HepG2 (cell line): ENCODE results near the gene UBE2I. TPM values are rescaled to one million over a fixed set of nuclear protein-coding genes. Genes with fewer than 3 reads are reported as not detected.

Experiments used
- CEBPZ ChIP-seq: IDR thresholded peaks from 2 replicates; pipeline ENCODE4 v1.6.1; 2012; ENCODE audit warnings: low read length, improper control_type of control experiment
- CREBL2 ChIP-seq: sonication (generic); formaldehyde crosslinking; IDR thresholded peaks from 2 replicates; pipeline ENCODE4 v1.8.1; 2023; ENCODE audit warnings: missing genetic modification reagents, mild to moderate bottlenecking, borderline replicate concordance
- FOXO4 ChIP-seq: sonication (generic); formaldehyde crosslinking; conservative IDR thresholded peaks from 2 replicates; pipeline ENCODE4 v1.8.1; 2023; ENCODE audit warnings: missing genetic modification reagents
- HNRNPLL ChIP-seq: fragments of 200-400 bp; formaldehyde crosslinking; IDR thresholded peaks from 2 replicates; pipeline ENCODE4 v1.6.1; 2017; ENCODE audit warnings: mild to moderate bottlenecking, low read depth, low read length; ENCODE audit not compliant: poor library complexity, severe bottlenecking
- ZC3H13 ChIP-seq: sonication (generic); formaldehyde crosslinking; IDR thresholded peaks from 2 replicates; pipeline ENCODE4 v1.8.1; 2023; ENCODE audit warnings: mild to moderate bottlenecking, missing genetic modification reagents, moderate library complexity
- ZNF609 ChIP-seq: sonication (generic); formaldehyde crosslinking; IDR thresholded peaks from 2 replicates; pipeline ENCODE4 v1.4.0; 2020; ENCODE audit warnings: mild to moderate bottlenecking, missing genetic modification reagents, borderline replicate concordance
- polyA plus RNA-seq, 8 experiments: library from polyadenylated mRNA; depleted of rRNA in 3 of 8; stranded (reverse) in 7 of 8; unstranded in 1 of 8; fragments of >200 nt; fragmentation: Illumina TruSeq in 4 of 8; extraction: Trizol in 4 of 8; gene quantifications; 2 replicates each; pipeline versions ENCODE4 v1.2.1 to v1.2.3, GENCODE V29; 2011 to 2016; ENCODE audit warnings: low read depth in 4 of 8, missing spikeins in 1 of 8, mixed read lengths in 1 of 8; ENCODE audit not compliant: insufficient read depth in 1 of 8
- total RNA-seq, 5 experiments: library from RNA; depleted of rRNA; stranded (reverse); fragments of >200 nt; fragmentation: Illumina TruSeq; extraction: Trizol; gene quantifications; 2 replicates each; pipeline ENCODE4 v1.2.3, GENCODE V29; 2016; ENCODE audit warnings: low read depth in 1 of 5
- TF ChIP-seq, protein P1 (sequence below): sonication (generic); formaldehyde crosslinking; IDR thresholded peaks from 2 replicates; pipeline ENCODE4 v1.4.0; 2020; ENCODE audit warnings: missing genetic modification reagents, borderline replicate concordance
- TF ChIP-seq, protein P2 (sequence below): sonication (generic); formaldehyde crosslinking; conservative IDR thresholded peaks from 2 replicates; pipeline ENCODE4 v1.8.0; 2022; ENCODE audit warnings: mild to moderate bottlenecking, moderate library complexity, missing genetic modification reagents
- TF ChIP-seq, protein P3 (sequence below): sonication (generic); formaldehyde crosslinking; IDR thresholded peaks from 2 replicates; pipeline ENCODE4 v1.9.0; 2021; ENCODE audit warnings: missing genetic modification reagents, borderline replicate concordance

UBE2I gene
- total and polyA plus RNA-seq, 2 of the 13 experiments (the other 11 are each of a cell fraction or from before 2014, with no cell fraction given): 75.8 to 98.9 TPM

DNA sequence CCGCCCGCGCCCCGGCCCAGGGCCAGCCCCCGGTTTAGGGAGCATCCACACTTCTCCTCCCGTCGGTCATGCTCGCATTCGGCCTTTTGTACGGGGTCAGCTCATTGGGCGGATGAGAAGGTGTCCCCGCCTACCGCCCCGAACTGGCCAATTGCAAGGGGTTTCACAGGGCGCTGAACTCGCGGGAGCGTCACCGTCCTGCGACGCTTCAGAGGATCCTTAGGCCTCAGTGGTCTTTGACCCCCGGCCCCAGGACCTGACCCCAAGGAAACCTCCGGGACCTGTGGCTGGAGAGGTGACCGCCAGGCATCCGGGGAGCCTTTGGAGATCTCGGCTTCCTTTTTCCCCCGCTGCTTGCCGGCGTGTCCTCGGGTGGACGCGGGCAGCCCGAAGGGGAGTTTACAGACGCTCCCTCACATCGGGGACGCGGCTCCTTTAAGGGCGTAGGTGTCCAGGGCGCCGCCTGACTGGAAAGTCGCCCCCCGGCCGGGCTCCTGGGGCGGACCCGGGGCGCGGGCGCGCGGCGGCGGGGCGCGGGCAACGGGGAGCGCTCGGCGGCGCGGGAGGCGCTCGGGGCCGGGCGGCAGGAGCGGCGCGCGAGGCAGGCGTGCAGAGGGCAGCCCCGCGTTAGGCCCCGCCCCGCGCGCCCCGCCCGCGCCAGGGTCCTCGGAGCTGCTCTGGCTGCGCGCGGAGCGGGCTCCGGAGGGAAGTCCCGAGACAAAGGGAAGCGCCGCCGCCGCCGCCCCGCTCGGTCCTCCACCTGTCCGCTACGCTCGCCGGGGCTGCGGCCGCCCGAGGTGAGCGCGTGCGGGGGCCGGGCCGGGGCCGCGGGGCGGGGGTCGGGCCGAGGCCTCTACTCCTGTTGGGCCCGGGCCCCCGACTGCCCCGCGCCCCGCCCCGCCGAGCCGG, at the start of gene UBE2I (continued):
- TF ChIP-seq, protein P1, sequence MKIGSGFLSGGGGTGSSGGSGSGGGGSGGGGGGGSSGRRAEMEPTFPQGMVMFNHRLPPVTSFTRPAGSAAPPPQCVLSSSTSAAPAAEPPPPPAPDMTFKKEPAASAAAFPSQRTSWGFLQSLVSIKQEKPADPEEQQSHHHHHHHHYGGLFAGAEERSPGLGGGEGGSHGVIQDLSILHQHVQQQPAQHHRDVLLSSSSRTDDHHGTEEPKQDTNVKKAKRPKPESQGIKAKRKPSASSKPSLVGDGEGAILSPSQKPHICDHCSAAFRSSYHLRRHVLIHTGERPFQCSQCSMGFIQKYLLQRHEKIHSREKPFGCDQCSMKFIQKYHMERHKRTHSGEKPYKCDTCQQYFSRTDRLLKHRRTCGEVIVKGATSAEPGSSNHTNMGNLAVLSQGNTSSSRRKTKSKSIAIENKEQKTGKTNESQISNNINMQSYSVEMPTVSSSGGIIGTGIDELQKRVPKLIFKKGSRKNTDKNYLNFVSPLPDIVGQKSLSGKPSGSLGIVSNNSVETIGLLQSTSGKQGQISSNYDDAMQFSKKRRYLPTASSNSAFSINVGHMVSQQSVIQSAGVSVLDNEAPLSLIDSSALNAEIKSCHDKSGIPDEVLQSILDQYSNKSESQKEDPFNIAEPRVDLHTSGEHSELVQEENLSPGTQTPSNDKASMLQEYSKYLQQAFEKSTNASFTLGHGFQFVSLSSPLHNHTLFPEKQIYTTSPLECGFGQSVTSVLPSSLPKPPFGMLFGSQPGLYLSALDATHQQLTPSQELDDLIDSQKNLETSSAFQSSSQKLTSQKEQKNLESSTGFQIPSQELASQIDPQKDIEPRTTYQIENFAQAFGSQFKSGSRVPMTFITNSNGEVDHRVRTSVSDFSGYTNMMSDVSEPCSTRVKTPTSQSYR (CRISPR knock-in tag): no peak
- TF ChIP-seq, protein P2, sequence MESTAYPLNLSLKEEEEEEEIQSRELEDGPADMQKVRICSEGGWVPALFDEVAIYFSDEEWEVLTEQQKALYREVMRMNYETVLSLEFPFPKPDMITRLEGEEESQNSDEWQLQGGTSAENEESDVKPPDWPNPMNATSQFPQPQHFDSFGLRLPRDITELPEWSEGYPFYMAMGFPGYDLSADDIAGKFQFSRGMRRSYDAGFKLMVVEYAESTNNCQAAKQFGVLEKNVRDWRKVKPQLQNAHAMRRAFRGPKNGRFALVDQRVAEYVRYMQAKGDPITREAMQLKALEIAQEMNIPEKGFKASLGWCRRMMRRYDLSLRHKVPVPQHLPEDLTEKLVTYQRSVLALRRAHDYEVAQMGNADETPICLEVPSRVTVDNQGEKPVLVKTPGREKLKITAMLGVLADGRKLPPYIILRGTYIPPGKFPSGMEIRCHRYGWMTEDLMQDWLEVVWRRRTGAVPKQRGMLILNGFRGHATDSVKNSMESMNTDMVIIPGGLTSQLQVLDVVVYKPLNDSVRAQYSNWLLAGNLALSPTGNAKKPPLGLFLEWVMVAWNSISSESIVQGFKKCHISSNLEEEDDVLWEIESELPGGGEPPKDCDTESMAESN (CRISPR knock-in tag): 0 out of 2 replicates have a peak, but pooled peaks have one; percentile 6
- TF ChIP-seq, protein P3, sequence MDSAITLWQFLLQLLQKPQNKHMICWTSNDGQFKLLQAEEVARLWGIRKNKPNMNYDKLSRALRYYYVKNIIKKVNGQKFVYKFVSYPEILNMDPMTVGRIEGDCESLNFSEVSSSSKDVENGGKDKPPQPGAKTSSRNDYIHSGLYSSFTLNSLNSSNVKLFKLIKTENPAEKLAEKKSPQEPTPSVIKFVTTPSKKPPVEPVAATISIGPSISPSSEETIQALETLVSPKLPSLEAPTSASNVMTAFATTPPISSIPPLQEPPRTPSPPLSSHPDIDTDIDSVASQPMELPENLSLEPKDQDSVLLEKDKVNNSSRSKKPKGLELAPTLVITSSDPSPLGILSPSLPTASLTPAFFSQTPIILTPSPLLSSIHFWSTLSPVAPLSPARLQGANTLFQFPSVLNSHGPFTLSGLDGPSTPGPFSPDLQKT (CRISPR knock-in tag): no peak
- TF ChIP-seq CREBL2 (CRISPR knock-in tag): peak; percentile 73; the same call in 1 of the 2 replicates
- no peak for TF ChIP-seq ZC3H13 (CRISPR knock-in tag)
- TF ChIP-seq FOXO4 (CRISPR knock-in tag): 0 out of 2 replicates have a peak, but pooled peaks have one; percentile 68
- TF ChIP-seq CEBPZ: no peak
- TF ChIP-seq HNRNPLL: peak; percentile 37
- no peak; the same call in 1 of the 2 replicates for TF ChIP-seq ZNF609 (CRISPR knock-in tag)
